ENCODE results near the gene WFDC10B.
"Not testable (repeated sequence)": the region's sequence is repeated elsewhere in the genome, so short reads cannot be mapped to it uniquely, and the experiment has no call there.

The WFDC10B gene

DNA sequence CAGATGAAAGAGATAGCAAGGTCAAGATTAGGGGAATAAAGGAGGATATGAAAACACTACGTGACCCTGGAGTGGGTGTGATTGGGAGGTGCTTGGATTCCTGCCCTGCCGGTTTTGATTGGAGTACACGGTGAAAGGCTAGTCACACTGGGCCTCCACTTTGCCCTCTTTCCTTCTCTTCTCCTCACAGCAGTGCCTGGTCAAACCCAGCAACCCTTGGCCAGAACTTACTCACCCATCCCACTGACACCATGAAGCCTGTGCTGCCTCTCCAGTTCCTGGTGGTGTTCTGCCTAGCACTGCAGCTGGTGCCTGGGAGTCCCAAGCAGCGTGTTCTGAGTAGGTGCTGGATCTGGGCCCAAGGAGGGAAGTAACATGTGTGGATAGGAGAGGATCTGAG, 2.9 kb downstream of the WFDC10B start, which contains the start of gene WFDC13:
WFDC13 (plus strand) TSS at position 166 of the 400 bp plus-strand sequence; CDS start at position 252, 86 bp downstream.
- H3K9ac ChIP-seq (ENCODE audit: low read depth, low read length), result no peak within 1 kb of the TSS
- no peaks in the 10 kb centered on the region for H4K20me1 ChIP-seq (ENCODE audit: insufficient read depth, low read length)
- no peak within 1 kb of the TSS for H2AFZ ChIP-seq (ENCODE audit: low read depth, low read length)
- TF ChIP-seq, protein P1, sequence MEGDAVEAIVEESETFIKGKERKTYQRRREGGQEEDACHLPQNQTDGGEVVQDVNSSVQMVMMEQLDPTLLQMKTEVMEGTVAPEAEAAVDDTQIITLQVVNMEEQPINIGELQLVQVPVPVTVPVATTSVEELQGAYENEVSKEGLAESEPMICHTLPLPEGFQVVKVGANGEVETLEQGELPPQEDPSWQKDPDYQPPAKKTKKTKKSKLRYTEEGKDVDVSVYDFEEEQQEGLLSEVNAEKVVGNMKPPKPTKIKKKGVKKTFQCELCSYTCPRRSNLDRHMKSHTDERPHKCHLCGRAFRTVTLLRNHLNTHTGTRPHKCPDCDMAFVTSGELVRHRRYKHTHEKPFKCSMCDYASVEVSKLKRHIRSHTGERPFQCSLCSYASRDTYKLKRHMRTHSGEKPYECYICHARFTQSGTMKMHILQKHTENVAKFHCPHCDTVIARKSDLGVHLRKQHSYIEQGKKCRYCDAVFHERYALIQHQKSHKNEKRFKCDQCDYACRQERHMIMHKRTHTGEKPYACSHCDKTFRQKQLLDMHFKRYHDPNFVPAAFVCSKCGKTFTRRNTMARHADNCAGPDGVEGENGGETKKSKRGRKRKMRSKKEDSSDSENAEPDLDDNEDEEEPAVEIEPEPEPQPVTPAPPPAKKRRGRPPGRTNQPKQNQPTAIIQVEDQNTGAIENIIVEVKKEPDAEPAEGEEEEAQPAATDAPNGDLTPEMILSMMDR (IDR thresholded peaks at IDR 0.05; ENCODE audit: borderline replicate concordance, extremely low read depth, low read length, poor library complexity, severe bottlenecking), result no peak
- no peak for TF ChIP-seq EZH2 (IDR thresholded peaks at IDR 0.05; ENCODE audit: borderline replicate concordance, low read depth, low read length, severe bottlenecking)
- no peaks in the 10 kb centered on the region for H3K36me3 ChIP-seq (ENCODE audit: insufficient read depth, low read length)
- no peaks in the 10 kb centered on the region for H3K9me3 ChIP-seq (ENCODE audit: insufficient read depth, low read length, severe bottlenecking)
- H3K27me3 ChIP-seq (ENCODE audit: insufficient read depth, low read length, poor library complexity), result peaks cover 15% of the 10 kb centered on the region
- no peak within 1 kb of the TSS for H3K27ac ChIP-seq (ENCODE audit: low read length)
- DNase-seq, result no peak
- H3K4me2 ChIP-seq (ENCODE audit: insufficient read depth, low read length), result no peak within 1 kb of the TSS
- H3K79me2 ChIP-seq (ENCODE audit: insufficient read depth, low read length), result no peaks in the 10 kb centered on the region
- no peak within 1 kb of the TSS for H3K4me3 ChIP-seq (ENCODE audit: low read depth in 1 of 2, low read length in 2 of 2)
- H3K4me1 ChIP-seq (ENCODE audit: insufficient read depth, low read length), result no peaks in the 10 kb centered on the region
- no peak for ATAC-seq (ENCODE audit: insufficient read depth, low read depth)

DNA sequence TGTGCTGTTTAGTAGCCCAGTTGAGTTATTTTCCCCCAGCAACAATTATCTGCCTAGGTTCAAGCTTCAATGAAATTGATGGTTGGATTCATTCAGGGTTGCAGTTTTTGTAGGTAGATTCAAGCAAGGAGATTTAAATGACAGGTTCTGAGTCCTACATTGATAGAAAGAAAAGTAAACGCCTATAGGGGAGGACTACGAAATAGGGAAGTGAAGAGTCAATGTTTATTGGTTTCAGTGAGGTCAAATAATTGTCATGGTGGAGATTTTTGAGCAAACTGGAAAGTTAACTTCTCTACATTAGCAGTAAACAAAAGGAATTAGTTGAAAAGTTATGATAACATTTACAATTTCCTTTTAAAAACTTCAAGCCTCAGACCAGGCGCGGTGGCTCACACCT, 3.7 kb downstream of the WFDC10B start:
- Histone ChIP-seq H3K27me3 (ENCODE audit: insufficient read depth, low read length, poor library complexity) (peaks cover 15% of the 10 kb centered on the region), H3K36me3 (ENCODE audit: insufficient read depth, low read length) (no peaks in the 10 kb centered on the region), H3K4me3 (ENCODE audit: low read depth in 1 of 2, low read length in 2 of 2) (no peak overlapping the region), H3K9ac (ENCODE audit: low read depth, low read length) (no peak overlapping the region), H3K4me2 (ENCODE audit: insufficient read depth, low read length) (no peak overlapping the region), H3K9me3 (ENCODE audit: insufficient read depth, low read length, severe bottlenecking) (no peaks in the 10 kb centered on the region), H3K4me1 (ENCODE audit: insufficient read depth, low read length) (no peaks in the 10 kb centered on the region), H2AFZ (ENCODE audit: low read depth, low read length) (no peak overlapping the region), H4K20me1 (ENCODE audit: insufficient read depth, low read length) (no peaks in the 10 kb centered on the region), H3K27ac (ENCODE audit: low read length) (no peak overlapping the region), H3K79me2 (ENCODE audit: insufficient read depth, low read length) (no peaks in the 10 kb centered on the region)
- DNase-seq, result no peak
- TF ChIP-seq, protein P1 (IDR thresholded peaks at IDR 0.05; ENCODE audit: borderline replicate concordance, extremely low read depth, low read length, poor library complexity, severe bottlenecking), result no peak
- TF ChIP-seq EZH2 (IDR thresholded peaks at IDR 0.05; ENCODE audit: borderline replicate concordance, low read depth, low read length, severe bottlenecking), result no peak
- no peak for ATAC-seq (ENCODE audit: insufficient read depth, low read depth)

DNA sequence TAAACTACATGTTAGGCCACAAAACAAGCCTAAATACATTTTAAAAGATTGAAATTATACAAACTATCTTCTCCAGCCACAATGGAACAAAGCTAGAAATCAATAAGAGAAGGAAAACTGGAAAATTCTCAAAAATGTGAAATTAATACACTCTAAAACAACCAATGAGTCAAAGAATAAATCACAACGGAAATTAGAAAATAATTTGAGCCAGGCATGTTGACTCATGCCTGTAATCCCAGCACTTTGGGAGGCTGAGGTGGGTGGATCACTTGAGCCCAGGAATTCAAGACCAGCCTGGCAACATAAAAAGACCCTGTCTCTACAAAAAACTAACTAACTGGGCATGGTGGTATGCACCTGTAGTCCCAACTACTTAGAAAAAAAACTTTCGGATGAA, 9.3 kb downstream of the WFDC10B start:
- Histone ChIP-seq H4K20me1 (ENCODE audit: insufficient read depth, low read length) (no peaks in the 10 kb centered on the region), H3K4me1 (ENCODE audit: insufficient read depth, low read length) (no peaks in the 10 kb centered on the region), H3K27ac (ENCODE audit: low read length) (no peak overlapping the region), H3K79me2 (ENCODE audit: insufficient read depth, low read length) (no peaks in the 10 kb centered on the region), H3K36me3 (ENCODE audit: insufficient read depth, low read length) (no peaks in the 10 kb centered on the region), H2AFZ (ENCODE audit: low read depth, low read length) (no peak overlapping the region), H3K4me2 (ENCODE audit: insufficient read depth, low read length) (no peak overlapping the region), H3K27me3 (ENCODE audit: insufficient read depth, low read length, poor library complexity) (peaks cover 3% of the 10 kb centered on the region), H3K9me3 (ENCODE audit: insufficient read depth, low read length, severe bottlenecking) (no peaks in the 10 kb centered on the region), H3K9ac (ENCODE audit: low read depth, low read length) (no peak overlapping the region), H3K4me3 (ENCODE audit: low read depth in 1 of 2, low read length in 2 of 2) (no peak overlapping the region)
- ATAC-seq (ENCODE audit: insufficient read depth, low read depth), result no peak
- DNase-seq, result no peak
- TF ChIP-seq EZH2 (IDR thresholded peaks at IDR 0.05; ENCODE audit: borderline replicate concordance, low read depth, low read length, severe bottlenecking), result no peak
- TF ChIP-seq, protein P1 (IDR thresholded peaks at IDR 0.05; ENCODE audit: borderline replicate concordance, extremely low read depth, low read length, poor library complexity, severe bottlenecking), result no peak

GRCh38 chr20:45693346-45693745, 11.5 kb downstream of the WFDC10B start:
- not testable (repeated sequence) for H3K36me3 ChIP-seq (ENCODE audit: insufficient read depth, low read length); H2AFZ ChIP-seq (ENCODE audit: low read depth, low read length); H3K9ac ChIP-seq (ENCODE audit: low read depth, low read length); H4K20me1 ChIP-seq (ENCODE audit: insufficient read depth, low read length); H3K4me1 ChIP-seq (ENCODE audit: insufficient read depth, low read length); H3K4me2 ChIP-seq (ENCODE audit: insufficient read depth, low read length); H3K79me2 ChIP-seq (ENCODE audit: insufficient read depth, low read length); ATAC-seq (ENCODE audit: insufficient read depth, low read depth); DNase-seq; H3K27me3 ChIP-seq (ENCODE audit: insufficient read depth, low read length, poor library complexity); H3K27ac ChIP-seq (ENCODE audit: low read length); H3K9me3 ChIP-seq (ENCODE audit: insufficient read depth, low read length, severe bottlenecking); H3K4me3 ChIP-seq (ENCODE audit: low read depth in 1 of 2, low read length in 2 of 2)

Measured in DND-41 (cell line).